Neural progenitor cell (in vitro differentiated cells): ENCODE data around the gene CBL. TPM values are rescaled to one million over a fixed set of nuclear protein-coding genes. Genes with fewer than 3 reads are reported as not detected.
A peak's percentile ranks its signal among the peaks of the same experiment; 100 is the strongest.

Source experiments
- DNase-seq: peaks from one replicate; pipeline ENCODE4 v3.0.0-alpha.2; 2016; ENCODE audit warnings: low spot score
- H2AFZ ChIP-seq: fragments of 200-600 bp; sonication (generic); replicated peaks from 2 replicates; pipeline ENCODE4 v1.6.1; 2016; ENCODE audit warnings: antibody characterized with exemption
- H3F3A ChIP-seq: fragments of 200-600 bp; sonication (generic); 2 replicates; pipeline ENCODE4 v1.6.1; 2016; ENCODE audit warnings: antibody characterized with exemption, low read depth
- H3K27ac ChIP-seq: fragments of 200-600 bp; sonication (generic); 2 replicates; pipeline ENCODE4 v1.5.1; 2016; ENCODE audit warnings: mild to moderate bottlenecking
- H3K27me3 ChIP-seq: fragments of 200-600 bp; sonication (generic); 2 replicates; pipeline ENCODE4 v1.6.1; 2016; ENCODE audit warnings: mild to moderate bottlenecking, moderate library complexity
- H3K36me3 ChIP-seq: fragments of 200-600 bp; sonication (generic); 2 replicates; pipeline ENCODE4 v1.5.1; 2016
- H3K4me1 ChIP-seq: fragments of 200-600 bp; sonication (generic); 2 replicates; pipeline ENCODE4 v1.6.1; 2016; ENCODE audit warnings: mixed run types
- H3K4me2 ChIP-seq: fragments of 200-600 bp; sonication (generic); 2 replicates; pipeline ENCODE4 v1.6.1; 2016
- H3K4me3 ChIP-seq: fragments of 200-600 bp; sonication (generic); 2 replicates; pipeline ENCODE4 v1.5.1; 2016
- H3K79me2 ChIP-seq: fragments of 200-600 bp; sonication (generic); 2 replicates; pipeline ENCODE4 v1.6.1; 2016; ENCODE audit warnings: low read depth
- H3K9ac ChIP-seq: fragments of 200-600 bp; sonication (generic); 2 replicates; pipeline ENCODE4 v1.6.1; 2016
- H3K9me3 ChIP-seq: fragments of 200-600 bp; sonication (generic); 2 replicates; pipeline ENCODE4 v1.5.1; 2016; ENCODE audit warnings: low read depth
- H4K20me1 ChIP-seq: fragments of 200-600 bp; sonication (generic); 2 replicates; pipeline ENCODE4 v1.6.1; 2016; ENCODE audit warnings: low read depth
- H3K27ac Mint-ChIP-seq: 3 replicates; pipeline ENCODE4 v1.8.0; 2021; ENCODE audit warnings: mixed read lengths
- H3K27me3 Mint-ChIP-seq: 2 replicates; pipeline ENCODE4 v1.8.0; 2022; ENCODE audit warnings: low read depth, mild to moderate bottlenecking, inconsistent platforms, moderate library complexity, mixed read lengths; ENCODE audit not compliant: insufficient read depth
- H3K36me3 Mint-ChIP-seq: 3 replicates; pipeline ENCODE4 v1.8.0; 2021; ENCODE audit warnings: mixed read lengths
- H3K4me1 Mint-ChIP-seq: 3 replicates; pipeline ENCODE4 v1.8.0; 2021; ENCODE audit warnings: mixed read lengths
- H3K4me3 Mint-ChIP-seq: 3 replicates; pipeline ENCODE4 v1.8.0; 2021; ENCODE audit warnings: mild to moderate bottlenecking, moderate library complexity, mixed read lengths
- H3K9me3 Mint-ChIP-seq: 3 replicates; pipeline ENCODE4 v1.8.0; 2020; ENCODE audit warnings: mixed read lengths
- CTCF ChIP-seq: fragments of 200-600 bp; sonication (generic); IDR thresholded peaks from 2 replicates; pipeline ENCODE4 v1.5.1; 2017; ENCODE audit warnings: antibody characterized with exemption, mild to moderate bottlenecking
- EZH2 ChIP-seq: fragments of 200-600 bp; sonication (generic); IDR thresholded peaks from 2 replicates; pipeline ENCODE4 v1.6.1; 2017; ENCODE audit warnings: antibody characterized with exemption, mild to moderate bottlenecking, moderate library complexity
- EZH2phosphoT487 ChIP-seq: fragments of 200-600 bp; sonication (generic); IDR thresholded peaks from 2 replicates; pipeline ENCODE4 v1.6.1; 2017; ENCODE audit warnings: antibody characterized with exemption
- total RNA-seq: library from RNA; depleted of rRNA; stranded (reverse); fragments of >200 nt; gene quantifications from 2 replicates; pipeline ENCODE4 v1.2.3, GENCODE V29; 2015; ENCODE audit warnings: low replicate concordance

Gene CBL
- total RNA-seq, 1 donor from 2014 or later: 20.7 TPM

- Histone ChIP-seq H3K27me3 (no peaks in the 10 kb centered on the region), H3K4me3 (no peak overlapping the region), H3K4me1 (peaks cover 11% of the 10 kb centered on the region), H3K9me3 (no peaks in the 10 kb centered on the region), H4K20me1 (peaks cover 10% of the 10 kb centered on the region), H3K27ac (no peak overlapping the region), H3F3A (peaks cover 14% of the 10 kb centered on the region), H3K36me3 (no peaks in the 10 kb centered on the region), H3K9ac (peak overlapping the region; percentile 36), H3K4me2 (no peak overlapping the region), H3K79me2 (no peaks in the 10 kb centered on the region), H2AFZ (no peak overlapping the region)
- no peak overlapping the region for H3K27ac Mint-ChIP-seq
- H3K27me3 Mint-ChIP-seq: no peaks in the 10 kb centered on the region
- H3K4me1 Mint-ChIP-seq: peaks cover 14% of the 10 kb centered on the region
- TF ChIP-seq CTCF: no peak
- no peak for TF ChIP-seq EZH2phosphoT487
- TF ChIP-seq EZH2: no peak
- H3K9me3 Mint-ChIP-seq: no peaks in the 10 kb centered on the region
- peaks cover 41% of the 10 kb centered on the region for H3K36me3 Mint-ChIP-seq
- no peak overlapping the region for H3K4me3 Mint-ChIP-seq
- no peak for DNase-seq
Observed at GRCh38 chr11:119303227-119303718, 97.1 kb downstream of the CBL start.

- Histone ChIP-seq H3K27me3 (no peaks in the 10 kb centered on the region), H3K27ac (no peak overlapping the region), H4K20me1 (peaks cover 10% of the 10 kb centered on the region), H3K36me3 (no peaks in the 10 kb centered on the region), H3K79me2 (no peaks in the 10 kb centered on the region), H3K4me1 (peaks cover 11% of the 10 kb centered on the region), H3K9me3 (no peaks in the 10 kb centered on the region), H3K4me2 (no peak overlapping the region), H3F3A (peaks cover 14% of the 10 kb centered on the region), H3K4me3 (no peak overlapping the region), H3K9ac (no peak overlapping the region), H2AFZ (no peak overlapping the region)
- Mint-ChIP-seq H3K27ac (no peak overlapping the region), H3K9me3 (no peaks in the 10 kb centered on the region), H3K4me3 (no peak overlapping the region), H3K36me3 (peaks cover 24% of the 10 kb centered on the region), H3K4me1 (peaks cover 14% of the 10 kb centered on the region), H3K27me3 (no peaks in the 10 kb centered on the region)
- TF ChIP-seq EZH2phosphoT487 (no peak), EZH2 (no peak)
- no peak for DNase-seq
Observed at GRCh38 chr11:119305556-119306372, 99.6 kb downstream of the CBL start.

- H3K27ac Mint-ChIP-seq: peak overlapping the region; percentile 63
- H4K20me1 ChIP-seq: peaks cover 10% of the 10 kb centered on the region
- H3K4me1 Mint-ChIP-seq: peaks cover 14% of the 10 kb centered on the region
Observed at GRCh38 chr11:119306373-119306890, 100.3 kb downstream of the CBL start.

More at GRCh38 chr11:119306373-119306890, 100.3 kb downstream of the CBL start:
- H3F3A ChIP-seq: peaks cover 14% of the 10 kb centered on the region
- H2AFZ ChIP-seq: no peak overlapping the region
- DNase-seq: no peak
- peak overlapping the region; percentile 17 for H3K27ac ChIP-seq
- peak overlapping the region; percentile 28 for H3K4me2 ChIP-seq
- H3K4me3 ChIP-seq: no peak overlapping the region
- H3K4me1 ChIP-seq: peaks cover 11% of the 10 kb centered on the region
- no peak overlapping the region for H3K9ac ChIP-seq
- TF ChIP-seq CTCF (no peak), EZH2phosphoT487 (no peak), EZH2 (no peak)
- H3K36me3 ChIP-seq: no peaks in the 10 kb centered on the region
- no peaks in the 10 kb centered on the region for H3K27me3 ChIP-seq
- Mint-ChIP-seq H3K36me3 (peaks cover 21% of the 10 kb centered on the region), H3K4me3 (peak overlapping the region; percentile 42), H3K9me3 (no peaks in the 10 kb centered on the region), H3K27me3 (no peaks in the 10 kb centered on the region)
- no peaks in the 10 kb centered on the region for H3K79me2 ChIP-seq
- no peaks in the 10 kb centered on the region for H3K9me3 ChIP-seq
